NOMO-1 treated with dmso at 0.1 percent for 144 hours (cell line): ENCODE results near the gene INPP5A.
"Not testable (repeated sequence)": the region's sequence is repeated elsewhere in the genome, so short reads cannot be mapped to it uniquely, and the experiment has no call there.

Experiments
- DNase-seq: peaks from one replicate; lab custom pipeline; 2025; ENCODE audit not compliant: unreplicated experiment; lab: John Stamatoyannopoulos, UW

The INPP5A gene

GRCh38 chr10:132546567-132547420, 9.2 kb downstream of the INPP5A start:
- no peak for DNase-seq

- no peak for DNase-seq
Measured at GRCh38 chr10:132547421-132547861, 9.9 kb downstream of the INPP5A start.

- no peak for DNase-seq
Measured at GRCh38 chr10:132548106-132548823, 10.7 kb downstream of the INPP5A start.

GRCh38 chr10:132548869-132549268, 11.3 kb downstream of the INPP5A start:
- no peak for DNase-seq

GRCh38 chr10:132549371-132549770, 11.8 kb downstream of the INPP5A start:
- DNase-seq, result no peak

- DNase-seq, result no peak
Measured at GRCh38 chr10:132550366-132551092, 12.9 kb downstream of the INPP5A start.

- peak; percentile 84 for DNase-seq
Measured at GRCh38 chr10:132551093-132551807, 13.7 kb downstream of the INPP5A start.

- no peak for DNase-seq
Measured at GRCh38 chr10:132551808-132552130, 14.2 kb downstream of the INPP5A start.

- not testable (repeated sequence) for DNase-seq
Measured at GRCh38 chr10:132552635-132553034, 15.0 kb downstream of the INPP5A start.

- not testable (repeated sequence) for DNase-seq
Measured at GRCh38 chr10:132553568-132553967, 16.0 kb downstream of the INPP5A start.

GRCh38 chr10:132554053-132554990, 16.7 kb downstream of the INPP5A start:
- DNase-seq, result no peak

- peak; percentile 81 for DNase-seq
Measured at GRCh38 chr10:132554991-132555647, 17.5 kb downstream of the INPP5A start.

GRCh38 chr10:132555648-132556575, 18.3 kb downstream of the INPP5A start:
- DNase-seq, result no peak

GRCh38 chr10:132556994-132557441, 19.4 kb downstream of the INPP5A start:
- DNase-seq, result no peak

- no peak for DNase-seq
Measured at GRCh38 chr10:132557696-132558515, 20.3 kb downstream of the INPP5A start.

GRCh38 chr10:132558516-132559413, 21.2 kb downstream of the INPP5A start:
- DNase-seq, result no peak
